Activated B cell treated with CpG ODN at 0.5 μM for 24 hours (primary cell): Measurements from ENCODE around the gene C22orf31. TPM values are rescaled to one million over a fixed set of nuclear protein-coding genes. Genes with fewer than 3 reads are reported as not detected.

Experiments used
- ATAC-seq: fragments of 200-7000 bp; cut with Tn5 transposase; one replicate; pipeline ENCODE4 v1.10.0; 2021; ENCODE audit warnings: low read depth, mild to moderate bottlenecking, moderate library complexity
- CTCF ChIA-PET: fragments of 350-600 bp; sonication (Branson Sonifier 250); formaldehyde crosslinking; loops from one replicate; lab custom pipeline; 2021; ENCODE audit warnings: antibody characterized with exemption; lab: Charles Lee
- POLR2A ChIA-PET: fragments of 350-600 bp; sonication (Branson Sonifier 250); formaldehyde crosslinking; loops from one replicate; lab custom pipeline; 2021; ENCODE audit warnings: antibody characterized with exemption; lab: Charles Lee
- DNase-seq: peaks from one replicate; pipeline ENCODE4 v3.0.0; 2022
- H3K27ac Mint-ChIP-seq: one replicate; pipeline ENCODE4 v1.8.0; 2020; ENCODE audit warnings: mixed read lengths
- H3K27me3 Mint-ChIP-seq: one replicate; pipeline ENCODE4 v1.8.0; 2021; ENCODE audit warnings: mixed read lengths
- H3K36me3 Mint-ChIP-seq: one replicate; pipeline ENCODE4 v1.8.0; 2021; ENCODE audit warnings: low read depth, mixed read lengths
- H3K4me1 Mint-ChIP-seq: one replicate; pipeline ENCODE4 v1.8.0; 2021; ENCODE audit warnings: mixed read lengths
- H3K4me3 Mint-ChIP-seq: one replicate; pipeline ENCODE4 v1.8.0; 2020; ENCODE audit warnings: mild to moderate bottlenecking, mixed read lengths
- H3K9me3 Mint-ChIP-seq: one replicate; pipeline ENCODE4 v1.8.0; 2020; ENCODE audit warnings: mixed read lengths
- CTCF ChIP-seq: fragments of 200-600 bp; IDR thresholded peaks from one replicate; pipeline ENCODE4 v1.8.0; 2022; ENCODE audit warnings: antibody characterized with exemption, mild to moderate bottlenecking
- intact Hi-C: fragments of 100-400 bp; cut with micrococcal nuclease; formaldehyde crosslinking; loops from one replicate; pipeline ENCODE4 v1.15.1; 2024
- total RNA-seq: library from RNA; stranded (reverse); gene quantifications from 2 replicates; pipeline ENCODE4 v1.2.3, GENCODE V29; 2022

C22orf31 gene
- total RNA-seq, 1 donor from 2014 or later = not detected

DNA sequence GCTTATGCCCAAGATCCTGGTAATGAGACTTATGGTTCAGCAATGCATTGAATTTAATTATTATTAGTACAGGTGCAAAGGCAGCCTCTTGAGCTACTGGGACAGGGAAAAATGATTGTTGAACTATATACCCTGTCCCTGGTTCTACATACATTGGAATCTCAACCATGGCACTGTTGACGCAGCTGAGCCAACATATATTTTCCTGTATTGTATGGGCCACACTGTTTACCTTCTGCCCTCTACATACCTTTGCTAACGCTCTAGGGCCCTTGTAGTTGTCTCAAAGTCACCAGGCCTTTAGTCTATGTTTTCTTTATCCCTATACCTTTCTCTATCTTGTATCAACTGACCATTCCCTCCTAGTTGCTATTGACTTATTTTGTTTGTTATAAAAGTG is 33.8 kb upstream of the C22orf31 start:
- no peak overlapping the region for H3K4me3 Mint-ChIP-seq
- DNase-seq = no peak
- no peaks in the 10 kb centered on the region for H3K9me3 Mint-ChIP-seq
- ATAC-seq = no peak
- CTCF ChIA-PET = interaction anchor here (1.3 kb wide), 1 partner anchor 15 kb away, joined by 3 read pairs; no protein-coding TSS in a partner anchor
- H3K36me3 Mint-ChIP-seq = no peaks in the 10 kb centered on the region
- H3K27ac Mint-ChIP-seq = no peak overlapping the region
- POLR2A ChIA-PET = no interaction called here
- H3K27me3 Mint-ChIP-seq = peaks cover 15% of the 10 kb centered on the region
- intact Hi-C loops = no loop called here
- no peak for TF ChIP-seq CTCF
- H3K4me1 Mint-ChIP-seq = no peaks in the 10 kb centered on the region

DNA sequence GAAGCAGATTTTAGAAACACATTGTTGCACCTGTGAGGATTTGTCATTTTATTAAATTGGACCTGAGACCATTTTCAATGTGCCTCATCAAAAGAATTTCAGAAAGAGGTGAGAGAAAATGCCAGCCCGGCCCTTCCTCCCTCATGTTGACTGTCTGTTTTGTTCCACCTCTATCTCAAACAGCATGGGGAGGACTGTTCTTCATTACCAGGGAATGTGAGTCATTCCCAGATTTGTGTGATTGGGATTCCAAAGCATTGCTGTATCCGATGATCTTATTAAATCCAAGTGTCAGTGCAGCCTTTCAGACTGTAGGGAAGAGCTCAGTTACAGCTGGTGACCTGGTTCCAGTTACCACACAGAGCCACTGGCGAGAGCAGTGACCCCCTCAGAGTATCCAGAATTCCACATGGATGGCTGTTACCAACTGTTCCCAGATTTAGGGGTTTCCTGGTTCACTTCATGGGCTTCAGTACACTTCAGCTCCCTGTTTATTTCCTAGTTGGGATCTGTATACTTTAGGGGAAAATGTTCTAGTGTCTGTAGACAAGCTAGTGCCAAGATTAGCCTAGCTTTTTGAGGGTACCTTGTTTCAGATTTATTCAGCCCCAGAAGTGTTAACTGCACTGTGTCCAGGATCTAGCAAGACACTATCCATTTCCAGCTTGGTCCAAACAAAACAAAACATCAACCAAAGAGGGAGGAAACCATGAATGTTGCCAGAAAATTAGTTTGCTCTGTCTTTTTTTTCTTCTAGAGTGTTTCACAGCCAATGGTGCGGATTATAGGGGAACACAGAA is 32.1 kb upstream of the C22orf31 start:
- Mint-ChIP-seq H3K36me3 (no peaks in the 10 kb centered on the region), H3K27ac (no peak overlapping the region), H3K9me3 (no peaks in the 10 kb centered on the region), H3K4me1 (no peaks in the 10 kb centered on the region), H3K27me3 (peaks cover 29% of the 10 kb centered on the region), H3K4me3 (no peak overlapping the region)
- no peak for ATAC-seq
- no peak for TF ChIP-seq CTCF
- POLR2A ChIA-PET = interaction anchor here (0.6 kb wide), 1 partner anchor 14 kb away, joined by 8 read pairs; no protein-coding TSS in a partner anchor
- no peak for DNase-seq
- CTCF ChIA-PET = interaction anchor here (1.2 kb wide), 1 partner anchor 486 kb away, joined by 3 read pairs; no protein-coding TSS in a partner anchor
- intact Hi-C loops = no loop called here

GRCh38 chr22:29093030-29093429 is 31.4 kb upstream of the C22orf31 start:
- no peaks in the 10 kb centered on the region for H3K4me1 Mint-ChIP-seq
- H3K27me3 Mint-ChIP-seq = peaks cover 33% of the 10 kb centered on the region
- intact Hi-C loops = no loop called here
- no peak for TF ChIP-seq CTCF
- no peaks in the 10 kb centered on the region for H3K36me3 Mint-ChIP-seq
- POLR2A ChIA-PET = no interaction called here
- no peaks in the 10 kb centered on the region for H3K9me3 Mint-ChIP-seq
- H3K4me3 Mint-ChIP-seq = no peak overlapping the region
- CTCF ChIA-PET = interaction anchor here (1.2 kb wide), 1 partner anchor 485 kb away, joined by 3 read pairs; no protein-coding TSS in a partner anchor
- H3K27ac Mint-ChIP-seq = no peak overlapping the region
- ATAC-seq (no peak), DNase-seq (no peak)

- Mint-ChIP-seq H3K27ac (no peak overlapping the region), H3K4me1 (no peaks in the 10 kb centered on the region), H3K36me3 (no peaks in the 10 kb centered on the region), H3K27me3 (peaks cover 35% of the 10 kb centered on the region), H3K4me3 (no peak overlapping the region), H3K9me3 (no peaks in the 10 kb centered on the region)
- POLR2A ChIA-PET = no interaction called here
- TF ChIP-seq CTCF = no peak
- ATAC-seq (no peak), DNase-seq (no peak)
- CTCF ChIA-PET = no interaction called here
- intact Hi-C loops = no loop called here
Measured at GRCh38 chr22:29092243-29092642, 30.6 kb upstream of the C22orf31 start.

- no peak overlapping the region for H3K27ac Mint-ChIP-seq
Measured at GRCh38 chr22:29090039-29090438, 28.4 kb upstream of the C22orf31 start.

More at GRCh38 chr22:29090039-29090438, 28.4 kb upstream of the C22orf31 start:
- no peaks in the 10 kb centered on the region for H3K4me1 Mint-ChIP-seq
- no peaks in the 10 kb centered on the region for H3K9me3 Mint-ChIP-seq
- no peak for TF ChIP-seq CTCF
- POLR2A ChIA-PET = no interaction called here
- intact Hi-C loops = no loop called here
- H3K4me3 Mint-ChIP-seq = no peak overlapping the region
- no peak for DNase-seq
- CTCF ChIA-PET = no interaction called here
- ATAC-seq = no peak
- H3K27me3 Mint-ChIP-seq = peaks cover 37% of the 10 kb centered on the region
- no peaks in the 10 kb centered on the region for H3K36me3 Mint-ChIP-seq
